ENCODE data around the gene COX19.
"Not testable (repeated sequence)": the region's sequence is repeated elsewhere in the genome, so short reads cannot be mapped to it uniquely, and the experiment has no call there.

DNA sequence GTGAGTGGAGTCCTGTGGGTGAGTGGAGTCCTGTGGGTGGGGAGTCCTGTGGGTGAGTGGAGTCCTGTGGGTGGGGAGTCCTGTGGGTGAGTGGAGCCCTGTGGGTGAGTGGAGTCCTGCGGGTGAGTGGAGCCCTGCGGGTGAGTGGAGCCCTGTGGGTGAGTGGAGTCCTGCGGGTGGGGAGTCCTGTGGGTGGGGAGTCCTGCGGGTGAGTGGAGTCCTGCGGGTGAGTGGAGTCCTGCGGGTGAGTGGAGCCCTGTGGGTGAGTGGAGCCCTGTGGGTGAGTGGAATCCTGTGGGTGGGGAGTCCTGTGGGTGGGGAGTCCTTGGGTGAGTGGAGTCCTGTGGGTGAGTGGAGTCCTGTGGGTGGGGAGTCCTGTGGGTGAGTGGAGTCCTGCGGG, 27.1 kb upstream of the COX19 start:
- not testable (repeated sequence) for TF ChIP-seq EZH2 (conservative IDR thresholded peaks at IDR 0.05; ENCODE audit: low read depth, low read length); GPN1 (CRISPR knock-in tag; IDR thresholded peaks at IDR 0.05; ENCODE audit: borderline replicate concordance); ZBTB20 (CRISPR knock-in tag; IDR thresholded peaks at IDR 0.05; ENCODE audit: borderline replicate concordance, low read depth); CEBPG (CRISPR knock-in tag; IDR thresholded peaks at IDR 0.05); EP300 (IDR thresholded peaks at IDR 0.05; ENCODE audit: low read depth in 2 of 2, low read length in 2 of 2); EP300 (CRISPR knock-in tag; IDR thresholded peaks at IDR 0.05; ENCODE audit: borderline replicate concordance); POGZ (CRISPR knock-in tag; IDR thresholded peaks at IDR 0.05); POLR2A (IDR thresholded peaks at IDR 0.05; ENCODE audit: insufficient read depth in 1 of 2, low read depth in 2 of 2, low read length in 2 of 2); ATF1 (CRISPR knock-in tag; IDR thresholded peaks at IDR 0.05); MZF1 (CRISPR knock-in tag; IDR thresholded peaks at IDR 0.05; ENCODE audit: borderline replicate concordance)
- TF ChIP-seq, protein P1, sequence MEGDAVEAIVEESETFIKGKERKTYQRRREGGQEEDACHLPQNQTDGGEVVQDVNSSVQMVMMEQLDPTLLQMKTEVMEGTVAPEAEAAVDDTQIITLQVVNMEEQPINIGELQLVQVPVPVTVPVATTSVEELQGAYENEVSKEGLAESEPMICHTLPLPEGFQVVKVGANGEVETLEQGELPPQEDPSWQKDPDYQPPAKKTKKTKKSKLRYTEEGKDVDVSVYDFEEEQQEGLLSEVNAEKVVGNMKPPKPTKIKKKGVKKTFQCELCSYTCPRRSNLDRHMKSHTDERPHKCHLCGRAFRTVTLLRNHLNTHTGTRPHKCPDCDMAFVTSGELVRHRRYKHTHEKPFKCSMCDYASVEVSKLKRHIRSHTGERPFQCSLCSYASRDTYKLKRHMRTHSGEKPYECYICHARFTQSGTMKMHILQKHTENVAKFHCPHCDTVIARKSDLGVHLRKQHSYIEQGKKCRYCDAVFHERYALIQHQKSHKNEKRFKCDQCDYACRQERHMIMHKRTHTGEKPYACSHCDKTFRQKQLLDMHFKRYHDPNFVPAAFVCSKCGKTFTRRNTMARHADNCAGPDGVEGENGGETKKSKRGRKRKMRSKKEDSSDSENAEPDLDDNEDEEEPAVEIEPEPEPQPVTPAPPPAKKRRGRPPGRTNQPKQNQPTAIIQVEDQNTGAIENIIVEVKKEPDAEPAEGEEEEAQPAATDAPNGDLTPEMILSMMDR (CRISPR knock-in tag; IDR thresholded peaks at IDR 0.05) = not testable (repeated sequence)
- TF ChIP-seq, protein P2, sequence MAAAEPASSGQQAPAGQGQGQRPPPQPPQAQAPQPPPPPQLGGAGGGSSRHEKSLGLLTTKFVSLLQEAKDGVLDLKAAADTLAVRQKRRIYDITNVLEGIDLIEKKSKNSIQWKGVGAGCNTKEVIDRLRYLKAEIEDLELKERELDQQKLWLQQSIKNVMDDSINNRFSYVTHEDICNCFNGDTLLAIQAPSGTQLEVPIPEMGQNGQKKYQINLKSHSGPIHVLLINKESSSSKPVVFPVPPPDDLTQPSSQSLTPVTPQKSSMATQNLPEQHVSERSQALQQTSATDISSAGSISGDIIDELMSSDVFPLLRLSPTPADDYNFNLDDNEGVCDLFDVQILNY (CRISPR knock-in tag; conservative IDR thresholded peaks at IDR 0.05) = not testable (repeated sequence)
- TF ChIP-seq, protein P3, sequence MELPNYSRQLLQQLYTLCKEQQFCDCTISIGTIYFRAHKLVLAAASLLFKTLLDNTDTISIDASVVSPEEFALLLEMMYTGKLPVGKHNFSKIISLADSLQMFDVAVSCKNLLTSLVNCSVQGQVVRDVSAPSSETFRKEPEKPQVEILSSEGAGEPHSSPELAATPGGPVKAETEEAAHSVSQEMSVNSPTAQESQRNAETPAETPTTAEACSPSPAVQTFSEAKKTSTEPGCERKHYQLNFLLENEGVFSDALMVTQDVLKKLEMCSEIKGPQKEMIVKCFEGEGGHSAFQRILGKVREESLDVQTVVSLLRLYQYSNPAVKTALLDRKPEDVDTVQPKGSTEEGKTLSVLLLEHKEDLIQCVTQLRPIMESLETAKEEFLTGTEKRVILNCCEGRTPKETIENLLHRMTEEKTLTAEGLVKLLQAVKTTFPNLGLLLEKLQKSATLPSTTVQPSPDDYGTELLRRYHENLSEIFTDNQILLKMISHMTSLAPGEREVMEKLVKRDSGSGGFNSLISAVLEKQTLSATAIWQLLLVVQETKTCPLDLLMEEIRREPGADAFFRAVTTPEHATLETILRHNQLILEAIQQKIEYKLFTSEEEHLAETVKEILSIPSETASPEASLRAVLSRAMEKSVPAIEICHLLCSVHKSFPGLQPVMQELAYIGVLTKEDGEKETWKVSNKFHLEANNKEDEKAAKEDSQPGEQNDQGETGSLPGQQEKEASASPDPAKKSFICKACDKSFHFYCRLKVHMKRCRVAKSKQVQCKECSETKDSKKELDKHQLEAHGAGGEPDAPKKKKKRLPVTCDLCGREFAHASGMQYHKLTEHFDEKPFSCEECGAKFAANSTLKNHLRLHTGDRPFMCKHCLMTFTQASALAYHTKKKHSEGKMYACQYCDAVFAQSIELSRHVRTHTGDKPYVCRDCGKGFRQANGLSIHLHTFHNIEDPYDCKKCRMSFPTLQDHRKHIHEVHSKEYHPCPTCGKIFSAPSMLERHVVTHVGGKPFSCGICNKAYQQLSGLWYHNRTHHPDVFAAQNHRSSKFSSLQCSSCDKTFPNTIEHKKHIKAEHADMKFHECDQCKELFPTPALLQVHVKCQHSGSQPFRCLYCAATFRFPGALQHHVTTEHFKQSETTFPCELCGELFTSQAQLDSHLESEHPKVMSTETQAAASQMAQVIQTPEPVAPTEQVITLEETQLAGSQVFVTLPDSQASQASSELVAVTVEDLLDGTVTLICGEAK (IDR thresholded peaks at IDR 0.05) = not testable (repeated sequence)
- TF ChIP-seq, protein P3 (CRISPR knock-in tag; IDR thresholded peaks at IDR 0.05) = not testable (repeated sequence)
